Epithelial cell of esophagus (primary cell): ENCODE measurements around the gene ZNF766.
A peak's percentile ranks its signal among the peaks of the same experiment; 100 is the strongest.
"Not testable (repeated sequence)": the region's sequence is repeated elsewhere in the genome, so short reads cannot be mapped to it uniquely, and the experiment has no call there.

Experiments
- DNase-seq: peaks from one replicate; pipeline ENCODE4 v3.0.0; 2010; ENCODE audit warnings: low read depth
- H3K4me3 ChIP-seq: 2 replicates; pipeline ENCODE4 v1.5.1; 2011; ENCODE audit warnings: mild to moderate bottlenecking, low read length, control low read depth
- CTCF ChIP-seq: IDR thresholded peaks from 2 replicates; pipeline ENCODE4 v1.5.1; 2011; ENCODE audit warnings: low read depth, mild to moderate bottlenecking, low read length, control low read depth, inconsistent platforms; ENCODE audit not compliant: insufficient read depth; ENCODE audit errors: missing control alignments

ZNF766 gene

GRCh38 chr19:52336117-52336790 lies 66.9 kb downstream of the ZNF766 start, which contains the start of gene ZNF610:
ZNF610 (plus strand) TSS chr19:52336243; CDS start chr19:52349173, 12,930 bp downstream.
- peak within 1 kb of the TSS; percentile 81 for H3K4me3 ChIP-seq
- no peak for TF ChIP-seq CTCF
- peak; percentile 74 for DNase-seq

DNA sequence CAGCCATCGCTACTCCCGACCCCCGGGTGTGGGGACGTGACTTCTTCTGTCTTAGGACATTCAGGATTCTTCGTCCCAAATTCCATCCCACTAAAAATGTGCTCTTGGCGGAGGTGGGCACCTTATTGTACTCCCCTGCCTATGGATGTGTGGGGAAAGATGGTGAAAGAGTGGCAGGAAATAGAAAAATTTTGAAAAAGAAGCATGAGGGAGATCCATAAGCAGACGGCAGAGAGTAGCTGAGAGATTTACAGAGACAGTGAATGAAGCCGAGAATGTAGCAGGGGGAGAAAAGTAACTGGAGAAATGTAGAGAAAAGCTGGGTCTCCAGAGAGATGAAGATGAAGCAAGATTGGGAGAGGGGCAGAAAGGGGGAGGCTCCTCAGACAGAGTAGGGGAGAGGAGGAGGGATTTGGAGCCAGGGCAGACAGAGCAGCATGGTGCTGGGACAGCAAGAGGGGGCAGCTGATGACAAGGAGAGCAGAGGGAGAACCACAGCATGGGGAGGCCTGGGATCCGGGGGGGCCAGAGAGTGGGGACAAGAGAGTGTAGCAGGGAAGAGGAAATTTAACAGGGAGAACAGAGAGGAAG lies 67.5 kb downstream of the ZNF766 start:
- H3K4me3 ChIP-seq, result peak overlapping the region; percentile 81
- TF ChIP-seq CTCF, result no peak
- no peak for DNase-seq

DNA sequence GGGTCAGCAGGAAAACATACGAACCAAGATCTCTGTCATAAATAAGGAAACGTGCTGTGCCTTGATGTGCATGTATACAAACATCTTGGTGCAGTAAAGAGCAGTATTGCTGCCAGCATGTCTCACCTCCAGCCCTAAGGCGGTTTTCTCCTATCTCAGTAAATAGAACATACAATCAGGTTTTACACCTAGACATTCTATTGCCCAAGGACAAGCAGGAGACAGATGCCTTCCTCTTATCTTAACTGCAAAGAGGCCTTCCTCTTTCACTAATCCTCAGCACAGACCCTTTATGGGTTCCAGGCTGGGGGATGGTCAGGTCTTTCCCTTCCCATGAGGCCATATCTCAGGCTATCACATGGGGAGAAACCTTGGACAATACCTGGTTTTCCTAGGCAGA lies 69.6 kb downstream of the ZNF766 start:
- H3K4me3 ChIP-seq, DNase-seq: not testable (repeated sequence)

DNA sequence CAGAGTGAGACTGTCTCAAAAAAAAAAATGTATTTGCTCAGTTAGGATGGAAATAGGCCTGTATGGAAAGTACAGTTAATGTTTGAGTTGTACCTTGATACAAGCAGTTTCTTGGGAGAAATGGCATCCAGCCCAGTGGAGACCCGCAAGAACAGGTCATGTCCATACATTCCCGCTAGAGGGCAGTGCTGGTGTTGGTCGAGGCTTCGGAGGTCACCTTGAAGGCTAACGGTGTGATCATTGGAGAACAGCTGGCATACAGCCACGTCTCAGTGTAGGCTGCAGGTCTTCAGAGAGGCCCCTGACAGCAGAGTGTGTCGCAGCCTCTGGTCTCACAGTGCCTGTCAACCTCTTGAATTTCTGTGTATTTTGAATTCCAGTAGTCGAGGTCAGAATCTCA lies 74.2 kb downstream of the ZNF766 start:
- peak; percentile 20 for DNase-seq
- no peak overlapping the region for H3K4me3 ChIP-seq
- peak; percentile 27 for TF ChIP-seq CTCF

GRCh38 chr19:52345162-52345561 lies 75.8 kb downstream of the ZNF766 start:
- no peak for DNase-seq
- no peak for TF ChIP-seq CTCF
- no peak overlapping the region for H3K4me3 ChIP-seq
